ENCODE measurements around the gene SPRR4. TPM values are rescaled to one million over a fixed set of nuclear protein-coding genes. Genes with fewer than 3 reads are reported as not detected.

The SPRR4 gene
- polyA plus RNA-seq, 1 of the 3 experiments (the other 2 are of a cell fraction), result not detected

DNA sequence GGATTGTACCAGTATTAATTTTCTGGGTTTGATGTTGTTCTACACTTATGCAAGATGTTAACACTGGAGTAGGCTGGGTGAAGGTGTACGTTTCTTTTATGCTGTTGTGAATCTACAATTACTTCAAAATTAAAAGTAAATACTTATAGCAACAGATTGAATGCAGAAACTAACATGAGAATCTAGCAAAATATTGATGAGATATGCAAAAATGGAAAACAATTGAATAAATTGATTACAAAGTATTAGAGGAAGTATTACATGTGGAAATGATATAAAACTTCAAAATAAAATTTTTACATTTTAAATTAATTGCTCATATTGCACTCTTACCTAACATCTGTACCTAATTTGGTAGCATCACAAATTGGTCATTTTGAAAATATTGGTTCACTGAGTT lies 25.4 kb downstream of the SPRR4 start:
- Histone ChIP-seq H3K4me1 (ENCODE audit: control insufficient read depth in 1 of 2, insufficient read depth in 2 of 2, low read depth in 1 of 2, low read length in 1 of 2) (no peaks in the 10 kb centered on the region), H3K4me2 (no peak overlapping the region), H3K27ac (ENCODE audit: low read depth in 2 of 2, low read length in 1 of 2) (no peak overlapping the region), H2AFZ (ENCODE audit: low read depth) (no peak overlapping the region), H4K20me1 (ENCODE audit: insufficient read depth) (no peaks in the 10 kb centered on the region), H3K9ac (no peak overlapping the region), H3F3A (replicated peaks; ENCODE audit: insufficient read depth) (no peaks in the 10 kb centered on the region), H3K4me3 (ENCODE audit: low read depth in 2 of 2, low read length in 1 of 2) (no peak overlapping the region), H3K36me3 (replicated peaks in 1 of 2; ENCODE audit: control insufficient read depth in 1 of 2, insufficient read depth in 2 of 2, low read length in 1 of 2) (no peaks in the 10 kb centered on the region), H3K79me2 (ENCODE audit: insufficient read depth) (no peaks in the 10 kb centered on the region), H3K9me3 (no peaks in the 10 kb centered on the region), H3K27me3 (ENCODE audit: insufficient read depth) (peaks cover 6% of the 10 kb centered on the region; the same call in 1 of the 2 replicates), H3K9me2 (no peaks in the 10 kb centered on the region)
- ChIA-PET POLR2A (no interaction called here), CTCF (no interaction called here)
- DNase-seq, result no peak
- TF ChIP-seq RXRA (IDR thresholded peaks at IDR 0.05; ENCODE audit: borderline replicate concordance, low read depth), result no peak
- no peak for TF ChIP-seq TEAD4 (IDR thresholded peaks at IDR 0.05; ENCODE audit: borderline replicate concordance, insufficient read depth)
- TF ChIP-seq SMC3 (IDR thresholded peaks at IDR 0.05; ENCODE audit: low read depth, low read length), result no peak
- no peak for TF ChIP-seq FOSL2 (IDR thresholded peaks at IDR 0.05; ENCODE audit: borderline replicate concordance, low read depth)
- no peak for TF ChIP-seq FOXJ3 (CRISPR knock-in tag; IDR thresholded peaks at IDR 0.05)
- TF ChIP-seq, protein P1, sequence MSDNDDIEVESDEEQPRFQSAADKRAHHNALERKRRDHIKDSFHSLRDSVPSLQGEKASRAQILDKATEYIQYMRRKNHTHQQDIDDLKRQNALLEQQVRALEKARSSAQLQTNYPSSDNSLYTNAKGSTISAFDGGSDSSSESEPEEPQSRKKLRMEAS (IDR thresholded peaks at IDR 0.05; ENCODE audit: low read depth), result no peak
- no peak for TF ChIP-seq NFIC (IDR thresholded peaks at IDR 0.05; ENCODE audit: borderline replicate concordance)
- TF ChIP-seq GABPA (IDR thresholded peaks at IDR 0.05; ENCODE audit: low read depth), result no peak
- no peak for TF ChIP-seq TAF1 (IDR thresholded peaks at IDR 0.05; ENCODE audit: borderline replicate concordance, low read depth, low read length)
- TF ChIP-seq, protein P2, sequence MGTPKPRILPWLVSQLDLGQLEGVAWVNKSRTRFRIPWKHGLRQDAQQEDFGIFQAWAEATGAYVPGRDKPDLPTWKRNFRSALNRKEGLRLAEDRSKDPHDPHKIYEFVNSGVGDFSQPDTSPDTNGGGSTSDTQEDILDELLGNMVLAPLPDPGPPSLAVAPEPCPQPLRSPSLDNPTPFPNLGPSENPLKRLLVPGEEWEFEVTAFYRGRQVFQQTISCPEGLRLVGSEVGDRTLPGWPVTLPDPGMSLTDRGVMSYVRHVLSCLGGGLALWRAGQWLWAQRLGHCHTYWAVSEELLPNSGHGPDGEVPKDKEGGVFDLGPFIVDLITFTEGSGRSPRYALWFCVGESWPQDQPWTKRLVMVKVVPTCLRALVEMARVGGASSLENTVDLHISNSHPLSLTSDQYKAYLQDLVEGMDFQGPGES (IDR thresholded peaks at IDR 0.05; ENCODE audit: low read depth, low read length), result no peak
- 0% methylated on average over 1 of the region's 1 CpG for WGBS (ENCODE audit: low lambda C conversion rate)

DNA sequence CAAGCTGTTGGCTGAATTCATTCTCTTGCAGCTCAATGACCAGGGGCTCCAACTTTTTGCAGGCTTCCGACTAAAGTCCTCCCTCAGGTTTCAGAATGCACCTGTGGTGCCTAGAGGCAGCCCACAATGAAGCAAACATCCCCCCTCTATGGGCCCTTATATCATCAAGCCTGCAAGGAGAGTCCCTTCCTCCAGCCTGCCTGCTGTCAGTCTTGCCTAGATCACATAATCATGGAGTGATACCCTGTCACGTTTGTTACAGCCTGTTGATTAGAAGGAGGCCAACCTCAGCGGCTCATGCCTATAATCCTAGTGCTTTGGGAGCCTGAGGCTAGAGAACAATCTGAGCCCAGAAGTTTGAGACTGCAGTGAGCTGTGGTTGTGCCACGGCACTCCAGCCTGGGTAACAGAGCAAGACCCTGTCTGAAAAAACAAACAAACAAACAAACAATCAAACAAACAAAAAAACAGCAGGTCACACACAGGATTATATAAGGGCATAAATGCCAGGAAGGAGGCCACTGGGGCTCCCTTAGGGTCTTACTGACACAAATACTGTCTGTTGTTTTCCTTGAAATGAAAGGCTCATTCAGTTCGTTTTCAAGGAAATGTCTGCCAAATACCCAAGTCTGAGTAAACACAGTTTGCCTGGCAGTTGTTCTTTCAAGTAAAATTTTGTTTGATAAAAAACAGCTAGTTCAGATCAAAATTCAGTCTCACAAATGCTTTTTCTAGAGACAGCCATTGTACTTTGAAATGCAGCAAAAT lies 26.4 kb downstream of the SPRR4 start:
- ChIA-PET POLR2A (no interaction called here), CTCF (interaction anchor here (0.7 kb wide), 1 partner anchor 61 kb away, joined by 3 read pairs; no protein-coding TSS in a partner anchor)
- H3K4me3 ChIP-seq (ENCODE audit: low read depth in 2 of 2, low read length in 1 of 2), result no peak overlapping the region
- no peaks in the 10 kb centered on the region for H3K79me2 ChIP-seq (ENCODE audit: insufficient read depth)
- no peak overlapping the region for H2AFZ ChIP-seq (ENCODE audit: low read depth)
- H3K9ac ChIP-seq, result no peak overlapping the region
- H3K9me2 ChIP-seq, result no peaks in the 10 kb centered on the region
- peaks cover 6% of the 10 kb centered on the region; the same call in 1 of the 2 replicates for H3K27me3 ChIP-seq (ENCODE audit: insufficient read depth)
- H3K27ac ChIP-seq (ENCODE audit: low read depth in 2 of 2, low read length in 1 of 2), result no peak overlapping the region
- no peak for DNase-seq
- H4K20me1 ChIP-seq (ENCODE audit: insufficient read depth), result no peaks in the 10 kb centered on the region
- H3K9me3 ChIP-seq, result no peaks in the 10 kb centered on the region
- WGBS (ENCODE audit: low lambda C conversion rate), result 2% methylated on average over 5 of the region's 5 CpGs
- H3K4me2 ChIP-seq, result no peak overlapping the region
- H3K4me1 ChIP-seq (ENCODE audit: control insufficient read depth in 1 of 2, insufficient read depth in 2 of 2, low read depth in 1 of 2, low read length in 1 of 2), result no peaks in the 10 kb centered on the region
- no peaks in the 10 kb centered on the region for H3K36me3 ChIP-seq (replicated peaks in 1 of 2; ENCODE audit: control insufficient read depth in 1 of 2, insufficient read depth in 2 of 2, low read length in 1 of 2)
- H3F3A ChIP-seq (replicated peaks; ENCODE audit: insufficient read depth), result no peaks in the 10 kb centered on the region
- TF ChIP-seq RXRA (IDR thresholded peaks at IDR 0.05; ENCODE audit: borderline replicate concordance, low read depth) (no peak), CHD2 (IDR thresholded peaks at IDR 0.05; ENCODE audit: low read length, partially characterized antibody) (no peak), POLR2AphosphoS5 (IDR thresholded peaks at IDR 0.05; ENCODE audit: low read depth, low read length) (no peak), TCF12 (IDR thresholded peaks at IDR 0.05) (no peak), SMC3 (IDR thresholded peaks at IDR 0.05; ENCODE audit: low read depth, low read length) (no peak), ELF1 (IDR thresholded peaks at IDR 0.05) (no peak), NRF1 (IDR thresholded peaks at IDR 0.05; ENCODE audit: low read depth, low read length) (no peak), TEAD4 (IDR thresholded peaks at IDR 0.05; ENCODE audit: borderline replicate concordance, insufficient read depth) (no peak), EZH2phosphoT487 (IDR thresholded peaks at IDR 0.05; ENCODE audit: borderline replicate concordance, low read depth) (no peak), FOSL2 (IDR thresholded peaks at IDR 0.05; ENCODE audit: borderline replicate concordance, low read depth) (no peak), MEF2A (IDR thresholded peaks at IDR 0.05; ENCODE audit: borderline replicate concordance, low read depth) (no peak)
- TF ChIP-seq, protein P3, sequence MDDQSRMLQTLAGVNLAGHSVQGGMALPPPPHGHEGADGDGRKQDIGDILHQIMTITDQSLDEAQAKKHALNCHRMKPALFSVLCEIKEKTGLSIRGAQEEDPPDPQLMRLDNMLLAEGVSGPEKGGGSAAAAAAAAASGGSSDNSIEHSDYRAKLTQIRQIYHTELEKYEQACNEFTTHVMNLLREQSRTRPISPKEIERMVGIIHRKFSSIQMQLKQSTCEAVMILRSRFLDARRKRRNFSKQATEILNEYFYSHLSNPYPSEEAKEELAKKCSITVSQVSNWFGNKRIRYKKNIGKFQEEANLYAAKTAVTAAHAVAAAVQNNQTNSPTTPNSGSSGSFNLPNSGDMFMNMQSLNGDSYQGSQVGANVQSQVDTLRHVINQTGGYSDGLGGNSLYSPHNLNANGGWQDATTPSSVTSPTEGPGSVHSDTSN (IDR thresholded peaks at IDR 0.05), result no peak
- TF ChIP-seq, protein P4, sequence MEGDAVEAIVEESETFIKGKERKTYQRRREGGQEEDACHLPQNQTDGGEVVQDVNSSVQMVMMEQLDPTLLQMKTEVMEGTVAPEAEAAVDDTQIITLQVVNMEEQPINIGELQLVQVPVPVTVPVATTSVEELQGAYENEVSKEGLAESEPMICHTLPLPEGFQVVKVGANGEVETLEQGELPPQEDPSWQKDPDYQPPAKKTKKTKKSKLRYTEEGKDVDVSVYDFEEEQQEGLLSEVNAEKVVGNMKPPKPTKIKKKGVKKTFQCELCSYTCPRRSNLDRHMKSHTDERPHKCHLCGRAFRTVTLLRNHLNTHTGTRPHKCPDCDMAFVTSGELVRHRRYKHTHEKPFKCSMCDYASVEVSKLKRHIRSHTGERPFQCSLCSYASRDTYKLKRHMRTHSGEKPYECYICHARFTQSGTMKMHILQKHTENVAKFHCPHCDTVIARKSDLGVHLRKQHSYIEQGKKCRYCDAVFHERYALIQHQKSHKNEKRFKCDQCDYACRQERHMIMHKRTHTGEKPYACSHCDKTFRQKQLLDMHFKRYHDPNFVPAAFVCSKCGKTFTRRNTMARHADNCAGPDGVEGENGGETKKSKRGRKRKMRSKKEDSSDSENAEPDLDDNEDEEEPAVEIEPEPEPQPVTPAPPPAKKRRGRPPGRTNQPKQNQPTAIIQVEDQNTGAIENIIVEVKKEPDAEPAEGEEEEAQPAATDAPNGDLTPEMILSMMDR (IDR thresholded peaks at IDR 0.05), result no peak
- TF ChIP-seq, protein P5, sequence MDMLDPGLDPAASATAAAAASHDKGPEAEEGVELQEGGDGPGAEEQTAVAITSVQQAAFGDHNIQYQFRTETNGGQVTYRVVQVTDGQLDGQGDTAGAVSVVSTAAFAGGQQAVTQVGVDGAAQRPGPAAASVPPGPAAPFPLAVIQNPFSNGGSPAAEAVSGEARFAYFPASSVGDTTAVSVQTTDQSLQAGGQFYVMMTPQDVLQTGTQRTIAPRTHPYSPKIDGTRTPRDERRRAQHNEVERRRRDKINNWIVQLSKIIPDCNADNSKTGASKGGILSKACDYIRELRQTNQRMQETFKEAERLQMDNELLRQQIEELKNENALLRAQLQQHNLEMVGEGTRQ (IDR thresholded peaks at IDR 0.05; ENCODE audit: borderline replicate concordance, low read depth, low read length), result no peak

Measured in SK-N-SH (cell line).